Measurements from ENCODE around the gene SLC25A53. TPM values are rescaled to one million over a fixed set of nuclear protein-coding genes. Genes with fewer than 3 reads are reported as not detected.

The SLC25A53 gene
- polyA plus RNA-seq, 1 donor: 10.7 TPM

DNA sequence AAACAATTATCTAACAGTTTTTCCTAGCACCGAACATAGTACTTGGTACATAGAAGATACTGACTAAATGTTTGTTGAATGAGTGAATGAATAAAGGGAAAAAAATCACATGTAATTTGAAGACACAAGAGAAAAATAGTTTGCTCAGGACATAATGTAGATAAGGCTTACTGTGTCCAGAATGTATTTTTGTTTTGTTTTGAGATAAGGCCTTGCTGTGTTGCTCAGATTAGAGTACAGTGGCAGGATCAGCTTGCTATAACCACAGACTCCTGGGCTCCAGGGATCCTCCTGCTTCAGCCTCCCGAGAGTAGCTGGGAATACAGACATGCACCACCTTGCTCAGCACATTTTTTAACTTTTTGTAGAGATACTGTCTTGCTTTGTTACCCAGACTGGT is 16.0 kb upstream of the SLC25A53 start:
- H3K36me3 ChIP-seq (ENCODE audit: control insufficient read depth, insufficient read depth, low read length): peaks cover 4% of the 10 kb centered on the region
- no peaks in the 10 kb centered on the region for H3K27me3 ChIP-seq (ENCODE audit: control insufficient read depth, insufficient read depth, low read length)
- H3K4me1 ChIP-seq (ENCODE audit: control insufficient read depth, insufficient read depth, low read length): no peaks in the 10 kb centered on the region
- no CpG with 5 or more reads among the region's 2 CpGs for WGBS (ENCODE audit: insufficient coverage, low lambda C conversion rate)
- H3K4me3 ChIP-seq (ENCODE audit: low read length): no peak overlapping the region
- no peaks in the 10 kb centered on the region for H3K9me3 ChIP-seq (ENCODE audit: control insufficient read depth, low read depth, low read length)
- no peak overlapping the region for H3K27ac ChIP-seq (ENCODE audit: low read length)
- DNase-seq: no peak

GRCh38 chrX:104172121-104172520 is 15.3 kb upstream of the SLC25A53 start:
- Histone ChIP-seq H3K4me1 (ENCODE audit: control insufficient read depth, insufficient read depth, low read length) (no peaks in the 10 kb centered on the region), H3K27me3 (ENCODE audit: control insufficient read depth, insufficient read depth, low read length) (no peaks in the 10 kb centered on the region), H3K27ac (ENCODE audit: low read length) (no peak overlapping the region), H3K4me3 (ENCODE audit: low read length) (no peak overlapping the region), H3K9me3 (ENCODE audit: control insufficient read depth, low read depth, low read length) (no peaks in the 10 kb centered on the region), H3K36me3 (ENCODE audit: control insufficient read depth, insufficient read depth, low read length) (peaks cover 2% of the 10 kb centered on the region)
- 100% methylated on average over 1 of the region's 6 CpGs for WGBS (ENCODE audit: insufficient coverage, low lambda C conversion rate)
- no peak for DNase-seq

- H3K27ac ChIP-seq (ENCODE audit: low read length): no peak overlapping the region
- no CpG with 5 or more reads among the region's 1 CpG for WGBS (ENCODE audit: insufficient coverage, low lambda C conversion rate)
- no peak overlapping the region for H3K4me3 ChIP-seq (ENCODE audit: low read length)
- no peak for DNase-seq
- H3K9me3 ChIP-seq (ENCODE audit: control insufficient read depth, low read depth, low read length): no peaks in the 10 kb centered on the region
- H3K4me1 ChIP-seq (ENCODE audit: control insufficient read depth, insufficient read depth, low read length): no peaks in the 10 kb centered on the region
- no peaks in the 10 kb centered on the region for H3K27me3 ChIP-seq (ENCODE audit: control insufficient read depth, insufficient read depth, low read length)
- H3K36me3 ChIP-seq (ENCODE audit: control insufficient read depth, insufficient read depth, low read length): no peaks in the 10 kb centered on the region
These were observed 11.3 kb upstream of the SLC25A53 start for GRCh38 chrX:104168127-104168526.

DNA sequence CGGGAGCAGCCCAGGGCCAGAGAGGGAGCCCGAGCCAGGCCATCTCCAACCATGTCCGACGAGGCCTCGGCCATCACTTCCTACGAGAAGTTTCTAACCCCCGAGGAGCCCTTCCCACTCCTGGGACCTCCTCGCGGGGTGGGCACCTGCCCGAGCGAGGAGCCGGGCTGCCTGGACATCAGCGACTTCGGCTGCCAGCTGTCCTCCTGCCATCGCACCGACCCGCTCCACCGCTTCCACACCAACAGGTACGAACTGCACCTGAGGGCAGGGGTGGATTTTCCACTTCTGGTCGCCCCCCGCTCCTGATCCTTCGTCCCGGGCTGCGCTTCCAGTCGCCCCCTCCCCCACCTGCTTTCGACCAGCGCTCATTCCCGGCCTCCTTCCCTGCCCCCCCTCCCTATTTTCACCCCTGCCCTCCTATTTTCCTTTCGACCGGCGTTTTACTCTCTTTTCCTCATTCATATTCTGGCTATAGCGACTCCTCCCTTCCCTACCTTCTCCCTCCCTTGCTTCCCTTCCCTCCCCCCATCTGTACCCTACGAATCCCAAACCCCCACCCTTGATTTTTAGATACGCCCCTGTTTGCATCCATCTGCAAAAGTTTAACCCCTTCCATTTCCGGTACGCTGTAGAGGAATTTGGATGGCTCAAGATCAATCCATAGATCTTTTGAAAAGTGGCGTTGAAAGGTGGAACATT is 10.1 kb upstream of the SLC25A53 start:
- Histone ChIP-seq H3K9me3 (ENCODE audit: control insufficient read depth, low read depth, low read length) (no peaks in the 10 kb centered on the region), H3K36me3 (ENCODE audit: control insufficient read depth, insufficient read depth, low read length) (no peaks in the 10 kb centered on the region), H3K4me3 (ENCODE audit: low read length) (peak overlapping the region; percentile 85), H3K27ac (ENCODE audit: low read length) (peak overlapping the region; percentile 56), H3K4me1 (ENCODE audit: control insufficient read depth, insufficient read depth, low read length) (no peaks in the 10 kb centered on the region), H3K27me3 (ENCODE audit: control insufficient read depth, insufficient read depth, low read length) (no peaks in the 10 kb centered on the region)
- 0% methylated on average over 1 of the region's 37 CpGs for WGBS (ENCODE audit: insufficient coverage, low lambda C conversion rate)
- no peak for DNase-seq

GRCh38 chrX:104165894-104166734 is 9.3 kb upstream of the SLC25A53 start, which contains the start of gene FAM199X:
FAM199X (plus strand) TSS chrX:104166453; CDS start chrX:104166786, 333 bp downstream.
- H3K4me3 ChIP-seq (ENCODE audit: low read length): peak within 1 kb of the TSS; percentile 85
- peak; percentile 74 to 87 for DNase-seq
- H3K27me3 ChIP-seq (ENCODE audit: control insufficient read depth, insufficient read depth, low read length): no peaks in the 10 kb centered on the region
- H3K27ac ChIP-seq (ENCODE audit: low read length): peak within 1 kb of the TSS; percentile 56
- H3K9me3 ChIP-seq (ENCODE audit: control insufficient read depth, low read depth, low read length): no peaks in the 10 kb centered on the region
- no CpG with 5 or more reads among the region's 71 CpGs for WGBS (ENCODE audit: insufficient coverage, low lambda C conversion rate)
- H3K4me1 ChIP-seq (ENCODE audit: control insufficient read depth, insufficient read depth, low read length): no peaks in the 10 kb centered on the region
- H3K36me3 ChIP-seq (ENCODE audit: control insufficient read depth, insufficient read depth, low read length): no peaks in the 10 kb centered on the region

DNA sequence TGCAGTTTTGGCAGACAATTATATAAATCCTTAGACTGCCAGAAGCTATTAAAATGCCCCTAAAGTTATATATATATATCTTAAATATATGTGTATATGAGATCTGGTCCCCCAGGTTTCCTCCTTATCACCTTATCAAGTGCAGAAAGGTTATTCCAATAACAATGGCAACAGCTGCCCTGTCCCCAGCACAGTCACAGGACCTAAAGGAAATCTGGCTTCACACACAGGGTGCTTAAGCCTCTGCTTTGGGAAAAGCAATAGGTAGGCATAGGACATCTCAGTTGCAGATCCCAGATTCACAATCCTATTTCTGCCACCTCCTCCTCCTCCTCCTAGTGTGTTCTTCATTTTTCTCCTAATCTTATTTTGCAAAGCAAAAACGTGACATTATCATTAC is 5.8 kb downstream of the SLC25A53 start:
- Histone ChIP-seq H3K4me3 (ENCODE audit: low read length) (no peak overlapping the region), H3K4me1 (ENCODE audit: control insufficient read depth, insufficient read depth, low read length) (no peaks in the 10 kb centered on the region), H3K27ac (ENCODE audit: low read length) (no peak overlapping the region), H3K36me3 (ENCODE audit: control insufficient read depth, insufficient read depth, low read length) (no peaks in the 10 kb centered on the region), H3K9me3 (ENCODE audit: control insufficient read depth, low read depth, low read length) (no peaks in the 10 kb centered on the region), H3K27me3 (ENCODE audit: control insufficient read depth, insufficient read depth, low read length) (no peaks in the 10 kb centered on the region)
- 40% methylated on average over 1 of the region's 1 CpG for WGBS (ENCODE audit: insufficient coverage, low lambda C conversion rate)
- no peak for DNase-seq

DNA sequence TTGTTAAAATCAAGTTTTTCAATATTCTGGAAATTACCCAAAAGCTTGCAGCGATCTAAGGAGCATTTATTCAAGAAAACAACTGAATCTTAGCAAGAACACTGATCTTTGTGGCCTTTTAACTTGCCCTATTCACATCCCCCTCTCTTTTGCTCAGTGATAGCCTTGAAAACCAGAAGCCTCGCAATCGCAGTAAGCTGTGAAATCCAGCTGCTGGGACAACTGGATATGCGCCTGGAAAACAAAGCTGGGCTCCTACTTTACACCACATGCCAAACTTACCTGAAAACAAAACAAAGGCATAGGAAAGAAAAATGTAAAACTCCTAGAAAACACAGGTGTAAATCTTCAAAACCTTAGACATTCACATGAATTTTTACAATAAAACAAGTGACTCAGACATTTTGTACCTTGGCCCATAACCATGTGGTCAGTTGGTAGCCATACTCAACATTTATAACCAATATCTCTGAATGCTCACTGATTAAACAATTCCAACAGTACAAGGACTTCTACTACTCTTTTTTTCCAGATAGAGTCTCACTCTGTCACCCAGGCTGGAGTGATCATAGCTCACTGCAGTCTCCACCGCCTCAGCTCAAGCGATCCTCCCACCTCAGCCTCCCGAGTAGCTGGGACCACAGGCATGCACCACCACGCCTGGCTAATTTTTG is 15.6 kb downstream of the SLC25A53 start:
- DNase-seq: peak in 1 of 2 donors; percentile 4
- no peak overlapping the region for H3K27ac ChIP-seq (ENCODE audit: low read length)
- no CpG with 5 or more reads among the region's 8 CpGs for WGBS (ENCODE audit: insufficient coverage, low lambda C conversion rate)
- H3K27me3 ChIP-seq (ENCODE audit: control insufficient read depth, insufficient read depth, low read length): no peaks in the 10 kb centered on the region
- H3K4me3 ChIP-seq (ENCODE audit: low read length): no peak overlapping the region
- H3K4me1 ChIP-seq (ENCODE audit: control insufficient read depth, insufficient read depth, low read length): no peaks in the 10 kb centered on the region
- no peaks in the 10 kb centered on the region for H3K9me3 ChIP-seq (ENCODE audit: control insufficient read depth, low read depth, low read length)
- no peaks in the 10 kb centered on the region for H3K36me3 ChIP-seq (ENCODE audit: control insufficient read depth, insufficient read depth, low read length)

DNA sequence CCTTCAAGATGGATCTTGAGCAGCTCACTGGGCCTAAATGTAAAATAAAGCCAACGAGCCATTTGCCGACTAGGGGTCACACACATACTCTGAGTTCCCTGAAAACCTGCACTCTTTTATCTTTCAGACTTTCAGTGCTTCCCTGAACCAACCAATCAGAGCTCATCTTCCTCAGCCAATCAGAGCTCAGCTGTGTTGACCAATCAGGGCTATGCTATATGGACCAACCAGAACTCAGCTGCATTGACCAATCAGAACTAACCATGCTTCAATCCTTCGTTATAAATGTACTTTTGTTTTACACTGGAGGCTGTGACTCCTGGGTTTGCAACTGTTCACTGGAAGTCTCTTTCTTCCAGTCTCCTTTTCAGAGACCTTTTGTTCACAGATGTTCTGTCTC is 19.3 kb downstream of the SLC25A53 start:
- DNase-seq: no peak
- no peaks in the 10 kb centered on the region for H3K36me3 ChIP-seq (ENCODE audit: control insufficient read depth, insufficient read depth, low read length)
- no peak overlapping the region for H3K4me3 ChIP-seq (ENCODE audit: low read length)
- no peaks in the 10 kb centered on the region for H3K4me1 ChIP-seq (ENCODE audit: control insufficient read depth, insufficient read depth, low read length)
- no CpG with 5 or more reads among the region's 3 CpGs for WGBS (ENCODE audit: insufficient coverage, low lambda C conversion rate)
- no peak overlapping the region for H3K27ac ChIP-seq (ENCODE audit: low read length)
- H3K27me3 ChIP-seq (ENCODE audit: control insufficient read depth, insufficient read depth, low read length): no peaks in the 10 kb centered on the region
- no peaks in the 10 kb centered on the region for H3K9me3 ChIP-seq (ENCODE audit: control insufficient read depth, low read depth, low read length)

- no peak overlapping the region for H3K27ac ChIP-seq (ENCODE audit: low read length)
- peak; percentile 64 to 75 for DNase-seq
- H3K9me3 ChIP-seq (ENCODE audit: control insufficient read depth, low read depth, low read length): no peaks in the 10 kb centered on the region
- H3K27me3 ChIP-seq (ENCODE audit: control insufficient read depth, insufficient read depth, low read length): no peaks in the 10 kb centered on the region
- peak overlapping the region; percentile 25 for H3K4me3 ChIP-seq (ENCODE audit: low read length)
- WGBS (ENCODE audit: insufficient coverage, low lambda C conversion rate): 100% methylated on average over 1 of the region's 10 CpGs
- no peaks in the 10 kb centered on the region for H3K36me3 ChIP-seq (ENCODE audit: control insufficient read depth, insufficient read depth, low read length)
- H3K4me1 ChIP-seq (ENCODE audit: control insufficient read depth, insufficient read depth, low read length): no peaks in the 10 kb centered on the region
These were observed 20.4 kb downstream of the SLC25A53 start for GRCh38 chrX:104136241-104137019.

DNA sequence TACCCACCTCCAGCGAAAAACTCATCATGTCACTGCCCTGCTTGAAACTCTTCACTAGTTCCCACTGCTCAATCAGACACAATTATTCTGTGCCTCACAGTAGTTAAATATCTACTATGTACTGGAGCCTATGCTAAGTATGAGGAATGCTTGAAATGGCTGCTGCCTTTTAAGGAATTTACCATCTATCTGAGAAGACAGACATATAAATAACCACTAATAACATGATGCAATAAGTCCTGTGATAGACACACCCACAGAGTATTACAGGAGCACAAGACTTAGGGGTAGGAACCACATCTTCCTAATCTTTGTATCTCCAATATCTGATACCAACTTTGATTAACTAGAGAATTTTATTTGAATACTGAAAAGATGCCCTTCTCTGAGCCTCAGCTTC is 21.1 kb downstream of the SLC25A53 start:
- DNase-seq: no peak
- Histone ChIP-seq H3K36me3 (ENCODE audit: control insufficient read depth, insufficient read depth, low read length) (no peaks in the 10 kb centered on the region), H3K27me3 (ENCODE audit: control insufficient read depth, insufficient read depth, low read length) (no peaks in the 10 kb centered on the region), H3K27ac (ENCODE audit: low read length) (no peak overlapping the region), H3K4me1 (ENCODE audit: control insufficient read depth, insufficient read depth, low read length) (no peaks in the 10 kb centered on the region), H3K4me3 (ENCODE audit: low read length) (no peak overlapping the region), H3K9me3 (ENCODE audit: control insufficient read depth, low read depth, low read length) (no peaks in the 10 kb centered on the region)
- no CpG with 5 or more reads among the region's 1 CpG for WGBS (ENCODE audit: insufficient coverage, low lambda C conversion rate)
